Subcutaneous abdominal adipose tissue (tissue), 5 donors: Measurements from ENCODE around the gene PTPN14.

Experiments
- H3K27ac ChIP-seq: one replicate; pipeline ENCODE4 v1.7.0; 2013; ENCODE audit warnings: low read depth, mild to moderate bottlenecking, inconsistent platforms, low read length, moderate library complexity
- H3K27me3 ChIP-seq, 5 donors: one replicate each; pipeline ENCODE4 v1.7.0; 2013; ENCODE audit warnings: low read length in 5 of 5, inconsistent platforms in 1 of 5; ENCODE audit not compliant: control insufficient read depth in 5 of 5, insufficient read depth in 4 of 5
- H3K36me3 ChIP-seq, 5 donors: one replicate each; pipeline ENCODE4 v1.7.0; 2013; ENCODE audit warnings: low read length in 5 of 5; ENCODE audit not compliant: control insufficient read depth in 5 of 5, insufficient read depth in 5 of 5
- H3K4me1 ChIP-seq, 5 donors: one replicate each; pipeline ENCODE4 v1.7.0; 2013; ENCODE audit warnings: low read length in 5 of 5, mild to moderate bottlenecking in 3 of 5, moderate library complexity in 1 of 5; ENCODE audit not compliant: control insufficient read depth in 5 of 5, insufficient read depth in 5 of 5
- H3K4me3 ChIP-seq, 5 donors: one replicate each; pipeline ENCODE4 v1.7.0; 2013; ENCODE audit warnings: low read length in 5 of 5, low read depth in 1 of 5
- H3K9ac ChIP-seq, 5 donors: one replicate each; pipeline ENCODE4 v1.7.0; 2013; ENCODE audit warnings: low read length in 5 of 5, mild to moderate bottlenecking in 4 of 5, moderate library complexity in 3 of 5
- H3K9me3 ChIP-seq, 5 donors: one replicate each; pipeline ENCODE4 v1.7.0; 2013; ENCODE audit warnings: low read length in 5 of 5; ENCODE audit not compliant: control insufficient read depth in 5 of 5
- donor health status: healthy.
- donor health status: healthy.
- donor health status: healthy.
- donor health status: healthy.
- donor health status: healthy.

Gene PTPN14

DNA sequence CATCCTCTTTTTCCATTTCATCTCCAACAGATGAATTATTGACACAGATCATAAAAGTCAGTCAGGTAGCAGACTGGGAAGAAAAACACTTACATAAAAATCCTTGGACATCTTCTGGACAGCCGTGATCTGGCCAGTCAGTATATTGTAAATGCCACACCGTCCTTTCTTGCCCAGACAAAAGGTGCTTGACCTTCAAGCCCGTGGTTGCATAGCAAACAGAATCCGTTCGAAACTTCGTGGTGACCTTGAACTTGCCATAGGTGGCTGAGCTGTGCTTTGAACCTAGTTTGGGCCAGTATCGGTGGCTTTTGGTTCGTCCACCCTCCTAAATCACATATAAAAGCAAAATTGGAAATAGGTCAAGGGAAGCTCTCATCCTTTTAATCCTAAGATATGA is 182.0 kb downstream of the PTPN14 start:
- no peaks in the 10 kb centered on the region for H3K9me3 ChIP-seq
- H3K27ac ChIP-seq = no peak overlapping the region
- no peak overlapping the region for H3K9ac ChIP-seq
- H3K27me3 ChIP-seq = no peaks in the 10 kb centered on the region
- peaks cover 7 to 49% (median 33%) of the 10 kb centered on the region in 5 donors for H3K36me3 ChIP-seq
- no peak overlapping the region for H3K4me3 ChIP-seq
- H3K4me1 ChIP-seq = peaks cover 0 to 10% (median 7%) of the 10 kb centered on the region in 5 donors

- no peak overlapping the region for H3K27ac ChIP-seq
- H3K4me3 ChIP-seq = no peak overlapping the region
- H3K27me3 ChIP-seq = no peaks in the 10 kb centered on the region
- H3K4me1 ChIP-seq = peaks cover 0 to 16% (median 10%) of the 10 kb centered on the region in 5 donors
- H3K9ac ChIP-seq = no peak overlapping the region
- H3K9me3 ChIP-seq = no peaks in the 10 kb centered on the region
- peaks cover 11 to 58% (median 40%) of the 10 kb centered on the region in 5 donors for H3K36me3 ChIP-seq
Observed at GRCh38 chr1:214367841-214368240, 183.6 kb downstream of the PTPN14 start.

DNA sequence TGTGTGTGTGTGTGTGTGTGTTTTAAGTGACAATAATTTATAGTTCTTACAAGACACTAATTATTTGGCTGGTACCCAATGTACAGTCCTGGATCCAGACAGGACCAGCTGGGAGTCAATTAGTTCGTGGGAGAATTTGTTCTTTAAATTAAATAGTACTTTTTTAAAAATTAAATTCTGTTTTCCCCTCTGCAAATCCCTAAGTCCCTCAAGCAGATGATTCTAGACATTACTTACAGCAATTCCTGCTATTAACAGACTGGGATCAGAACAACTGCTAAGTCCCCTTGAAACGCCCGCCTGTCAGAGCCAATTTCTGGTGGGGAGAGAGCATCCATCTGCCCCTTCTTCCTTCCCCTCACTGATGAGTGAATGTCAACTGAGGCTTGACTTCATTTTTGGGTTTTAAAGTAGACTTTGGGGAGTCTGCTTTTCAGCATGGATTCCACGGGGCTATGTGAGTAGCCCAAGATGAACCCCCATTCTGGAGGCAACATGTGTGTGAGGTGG is 186.6 kb downstream of the PTPN14 start:
- H3K4me3 ChIP-seq = no peak overlapping the region
- no peak overlapping the region for H3K9ac ChIP-seq
- no peaks in the 10 kb centered on the region for H3K9me3 ChIP-seq
- peaks cover 0 to 25% (median 14%) of the 10 kb centered on the region in 5 donors for H3K4me1 ChIP-seq
- no peaks in the 10 kb centered on the region for H3K27me3 ChIP-seq
- H3K27ac ChIP-seq = no peak overlapping the region
- peaks cover 3 to 63% (median 39%) of the 10 kb centered on the region in 5 donors for H3K36me3 ChIP-seq

DNA sequence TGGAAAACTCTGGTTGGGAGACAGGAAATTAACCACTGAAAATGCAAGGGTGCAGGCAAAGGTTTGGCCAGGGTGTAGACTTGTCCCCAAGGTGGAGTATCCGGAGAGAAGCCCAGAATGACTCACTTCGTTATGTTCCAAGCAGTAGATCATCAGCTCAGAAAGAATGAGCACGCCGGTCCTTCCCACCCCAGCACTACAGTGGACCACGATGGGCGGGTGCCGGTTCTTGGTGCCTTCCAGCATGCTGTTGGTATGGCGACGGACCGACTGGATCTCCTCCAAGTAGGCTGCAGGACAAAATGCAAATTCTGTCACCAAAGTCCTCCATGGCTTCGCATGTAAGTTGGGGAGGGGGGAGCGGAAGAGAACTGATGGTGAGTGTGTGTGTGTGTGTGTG is 187.0 kb downstream of the PTPN14 start:
- H3K27me3 ChIP-seq = no peaks in the 10 kb centered on the region
- H3K9ac ChIP-seq = no peak overlapping the region
- H3K36me3 ChIP-seq = peaks cover 3 to 63% (median 38%) of the 10 kb centered on the region in 5 donors
- peaks cover 0 to 25% (median 14%) of the 10 kb centered on the region in 5 donors for H3K4me1 ChIP-seq
- H3K9me3 ChIP-seq = no peaks in the 10 kb centered on the region
- no peak overlapping the region for H3K27ac ChIP-seq
- H3K4me3 ChIP-seq = no peak overlapping the region

DNA sequence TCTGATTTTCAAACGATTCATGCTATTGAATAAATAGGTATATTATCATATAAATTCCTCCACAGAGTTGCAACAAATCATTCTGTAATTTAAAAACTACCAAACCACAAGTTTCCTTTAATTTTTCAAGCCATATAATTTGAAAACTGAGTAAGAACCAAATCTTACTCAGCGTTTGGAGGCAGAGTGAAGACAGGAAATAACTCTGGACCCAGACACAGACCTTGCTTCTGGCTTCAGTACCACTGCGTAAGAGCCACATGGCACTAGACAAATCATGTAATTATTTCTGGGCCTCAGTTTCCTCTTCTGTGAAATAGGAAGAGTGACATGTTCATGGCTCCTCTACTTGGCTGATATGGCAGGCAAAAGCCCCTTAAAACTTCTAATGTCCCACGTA is 188.0 kb downstream of the PTPN14 start:
- H3K27ac ChIP-seq = no peak overlapping the region
- no peak overlapping the region for H3K9ac ChIP-seq
- no peaks in the 10 kb centered on the region for H3K9me3 ChIP-seq
- H3K4me3 ChIP-seq = no peak overlapping the region
- peaks cover 0 to 28% (median 14%) of the 10 kb centered on the region in 5 donors for H3K4me1 ChIP-seq
- peaks cover 3 to 54% (median 32%) of the 10 kb centered on the region in 5 donors for H3K36me3 ChIP-seq
- H3K27me3 ChIP-seq = no peaks in the 10 kb centered on the region

- H3K4me3 ChIP-seq = no peak overlapping the region
- H3K27me3 ChIP-seq = no peaks in the 10 kb centered on the region
- no peak overlapping the region for H3K9ac ChIP-seq
- peaks cover 0 to 30% (median 14%) of the 10 kb centered on the region in 5 donors for H3K4me1 ChIP-seq
- H3K27ac ChIP-seq = no peak overlapping the region
- H3K36me3 ChIP-seq = peaks cover 3 to 56% (median 36%) of the 10 kb centered on the region in 5 donors
- H3K9me3 ChIP-seq = no peaks in the 10 kb centered on the region
Observed at GRCh38 chr1:214362188-214362882, 189.1 kb downstream of the PTPN14 start.

DNA sequence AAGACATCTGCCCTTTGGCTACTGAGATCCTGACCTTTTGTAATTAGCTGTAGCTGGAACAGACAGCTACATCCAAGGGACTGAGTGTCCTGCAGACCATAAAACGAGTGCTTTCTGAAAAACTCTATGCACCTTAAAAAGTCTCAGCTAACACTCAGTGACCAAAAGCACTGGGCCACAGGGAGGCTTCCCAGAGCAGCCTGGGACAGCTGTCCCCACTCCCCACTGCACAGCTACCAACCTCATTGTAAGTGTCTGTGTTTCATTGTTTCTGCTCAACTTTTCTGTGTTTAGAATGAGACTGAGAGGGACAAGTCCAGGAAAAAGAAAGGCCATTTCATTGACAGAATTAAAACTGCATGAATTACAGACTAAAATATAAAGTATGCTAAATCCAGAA is 189.8 kb downstream of the PTPN14 start:
- Histone ChIP-seq H3K9me3 (no peaks in the 10 kb centered on the region), H3K36me3 (peaks cover 3 to 58% (median 41%) of the 10 kb centered on the region in 5 donors), H3K27me3 (no peaks in the 10 kb centered on the region), H3K9ac (no peak overlapping the region), H3K4me3 (no peak overlapping the region), H3K27ac (no peak overlapping the region), H3K4me1 (peaks cover 0 to 30% (median 14%) of the 10 kb centered on the region in 5 donors)

GRCh38 chr1:214360525-214361164 is 190.8 kb downstream of the PTPN14 start:
- Histone ChIP-seq H3K36me3 (peaks cover 3 to 67% (median 43%) of the 10 kb centered on the region in 5 donors), H3K27me3 (no peaks in the 10 kb centered on the region), H3K9ac (no peak overlapping the region), H3K4me1 (peaks cover 0 to 30% (median 14%) of the 10 kb centered on the region in 5 donors), H3K9me3 (no peaks in the 10 kb centered on the region), H3K27ac (no peak overlapping the region), H3K4me3 (no peak overlapping the region)

GRCh38 chr1:214360116-214360515 is 191.3 kb downstream of the PTPN14 start:
- Histone ChIP-seq H3K27me3 (no peaks in the 10 kb centered on the region), H3K4me3 (no peak overlapping the region), H3K9me3 (no peaks in the 10 kb centered on the region), H3K4me1 (peaks cover 0 to 27% (median 14%) of the 10 kb centered on the region in 5 donors), H3K36me3 (peaks cover 3 to 72% (median 48%) of the 10 kb centered on the region in 5 donors), H3K27ac (no peak overlapping the region), H3K9ac (no peak overlapping the region)
